Natural killer cell treated with Interleukin-12 subunit alpha and Interleukin-12 subunit beta and Interleukin-15 and Interleukin-18, amount 100 ng/mL, for 72 hours (primary cell): ENCODE data around the gene TPD52L2. TPM values are rescaled to one million over a fixed set of nuclear protein-coding genes. Genes with fewer than 3 reads are reported as not detected.
"Not testable (repeated sequence)": the region's sequence is repeated elsewhere in the genome, so short reads cannot be mapped to it uniquely, and the experiment has no call there.

Experiments used
- ATAC-seq, 2 donors: fragments of 150-1000 bp; cut with Tn5 transposase in 1 of 2; sonication (Bioruptor Pico), chemical (Tn5 transposase) in 1 of 2; 2 replicates each; pipeline ENCODE4 v1.10.0; 2021
- DNase-seq: peaks from one replicate; pipeline ENCODE4 v3.0.0; 2022; ENCODE audit warnings: low spot score
- H3K27ac Mint-ChIP-seq, 2 donors: 1 replicate in 1 of 2; 2 replicates in 1 of 2; pipeline ENCODE4 v1.8.0; 2022; ENCODE audit warnings: mixed read lengths in 2 of 2, mild to moderate bottlenecking in 1 of 2, moderate library complexity in 1 of 2
- H3K27me3 Mint-ChIP-seq, 2 donors: 1 replicate in 1 of 2; 2 replicates in 1 of 2; pipeline ENCODE4 v1.8.0; 2022; ENCODE audit warnings: mixed read lengths in 2 of 2
- H3K36me3 Mint-ChIP-seq: one replicate; pipeline ENCODE4 v1.8.0; 2022; ENCODE audit warnings: mixed read lengths
- H3K4me1 Mint-ChIP-seq, 2 donors: 1 replicate in 1 of 2; 2 replicates in 1 of 2; pipeline ENCODE4 v1.8.0; 2022; ENCODE audit warnings: low read depth in 2 of 2, mixed read lengths in 2 of 2, mild to moderate bottlenecking in 1 of 2
- H3K4me3 Mint-ChIP-seq: one replicate; pipeline ENCODE4 v1.8.0; 2022; ENCODE audit warnings: mixed read lengths
- H3K9me3 Mint-ChIP-seq: 2 replicates; pipeline ENCODE4 v1.8.0; 2022; ENCODE audit warnings: mixed read lengths
- total RNA-seq, 2 donors: library from RNA; stranded (reverse); gene quantifications; one replicate each; pipeline ENCODE4 v1.2.3, GENCODE V29; 2022

Gene TPD52L2
- total RNA-seq, 2 donors from 2014 or later: 48.8 to 60.0 TPM

GRCh38 chr20:63864545-63864977, 509 bp upstream of the TPD52L2 start:
- ATAC-seq (no peak), DNase-seq (no peak)
- Mint-ChIP-seq H3K4me1 (peaks cover 17 to 22% of the 10 kb centered on the region in 2 donors), H3K4me3 (peak overlapping the region; percentile 94), H3K9me3 (no peaks in the 10 kb centered on the region), H3K27me3 (no peaks in the 10 kb centered on the region), H3K36me3 (no peaks in the 10 kb centered on the region), H3K27ac (peak overlapping the region; percentile 92 to 94)

- not testable (repeated sequence) for DNase-seq, H3K9me3 Mint-ChIP-seq, H3K27ac Mint-ChIP-seq, ATAC-seq, H3K36me3 Mint-ChIP-seq, H3K27me3 Mint-ChIP-seq
- H3K4me1 Mint-ChIP-seq: peaks cover 17 to 22% of the 10 kb centered on the region in 2 donors
- H3K4me3 Mint-ChIP-seq: peak overlapping the region; percentile 94
Measured at GRCh38 chr20:63867042-63867441, 2.0 kb downstream of the TPD52L2 start.

- Mint-ChIP-seq H3K4me1 (peaks cover 14 to 21% of the 10 kb centered on the region in 2 donors), H3K9me3 (no peaks in the 10 kb centered on the region), H3K4me3 (no peak overlapping the region), H3K27ac (no peak overlapping the region), H3K36me3 (no peaks in the 10 kb centered on the region), H3K27me3 (no peaks in the 10 kb centered on the region)
- DNase-seq: no peak
- no peak for ATAC-seq
Measured at GRCh38 chr20:63868264-63868663, 3.2 kb downstream of the TPD52L2 start.

- Mint-ChIP-seq H3K27me3 (no peaks in the 10 kb centered on the region), H3K36me3 (peaks cover 8% of the 10 kb centered on the region), H3K4me1 (peaks cover 5 to 7% of the 10 kb centered on the region in 2 donors), H3K9me3 (no peaks in the 10 kb centered on the region), H3K27ac (peak overlapping the region; percentile 73 to 75), H3K4me3 (peak overlapping the region; percentile 40)
- ATAC-seq (peak; percentile 84 to 91), DNase-seq (no peak)
Measured at GRCh38 chr20:63873477-63873971, 8.5 kb downstream of the TPD52L2 start.

GRCh38 chr20:63874241-63874640, 9.2 kb downstream of the TPD52L2 start:
- not testable (repeated sequence) for H3K27ac Mint-ChIP-seq, H3K36me3 Mint-ChIP-seq, DNase-seq, H3K4me1 Mint-ChIP-seq, ATAC-seq, H3K4me3 Mint-ChIP-seq, H3K9me3 Mint-ChIP-seq, H3K27me3 Mint-ChIP-seq

GRCh38 chr20:63876489-63877036, 11.5 kb downstream of the TPD52L2 start:
- H3K4me3 Mint-ChIP-seq: no peak overlapping the region
- peaks cover 5 to 7% of the 10 kb centered on the region in 2 donors for H3K4me1 Mint-ChIP-seq
- H3K27ac Mint-ChIP-seq: no peak overlapping the region
- ATAC-seq (no peak), DNase-seq (no peak)
- H3K27me3 Mint-ChIP-seq: no peaks in the 10 kb centered on the region
- peaks cover 8% of the 10 kb centered on the region for H3K36me3 Mint-ChIP-seq
- H3K9me3 Mint-ChIP-seq: no peaks in the 10 kb centered on the region

GRCh38 chr20:63877755-63878470, 12.8 kb downstream of the TPD52L2 start:
- no peaks in the 10 kb centered on the region for H3K9me3 Mint-ChIP-seq
- no peak for DNase-seq
- H3K27me3 Mint-ChIP-seq: no peaks in the 10 kb centered on the region
- H3K4me3 Mint-ChIP-seq: no peak overlapping the region
- H3K36me3 Mint-ChIP-seq: peaks cover 8% of the 10 kb centered on the region
- no peak overlapping the region for H3K27ac Mint-ChIP-seq
- no peak for ATAC-seq
- peaks cover 7 to 8% of the 10 kb centered on the region in 2 donors for H3K4me1 Mint-ChIP-seq

- Mint-ChIP-seq H3K4me3 (no peak overlapping the region), H3K27me3 (no peaks in the 10 kb centered on the region), H3K9me3 (no peaks in the 10 kb centered on the region), H3K4me1 (peaks cover 0 to 7% of the 10 kb centered on the region in 2 donors), H3K27ac (no peak overlapping the region), H3K36me3 (peaks cover 8% of the 10 kb centered on the region)
- ATAC-seq: no peak
- DNase-seq: no peak
Measured at GRCh38 chr20:63878899-63879663, 14.0 kb downstream of the TPD52L2 start.

GRCh38 chr20:63880901-63881300, 15.8 kb downstream of the TPD52L2 start:
- H3K9me3 Mint-ChIP-seq, H3K36me3 Mint-ChIP-seq, H3K4me3 Mint-ChIP-seq, DNase-seq, H3K27ac Mint-ChIP-seq, ATAC-seq, H3K27me3 Mint-ChIP-seq: not testable (repeated sequence)
- peaks cover 6 to 13% of the 10 kb centered on the region in 2 donors for H3K4me1 Mint-ChIP-seq

- H3K27me3 Mint-ChIP-seq: no peaks in the 10 kb centered on the region
- H3K27ac Mint-ChIP-seq: no peak overlapping the region
- DNase-seq (no peak), ATAC-seq (no peak)
- H3K9me3 Mint-ChIP-seq: no peaks in the 10 kb centered on the region
- no peak overlapping the region for H3K4me3 Mint-ChIP-seq
- H3K36me3 Mint-ChIP-seq: no peaks in the 10 kb centered on the region
- H3K4me1 Mint-ChIP-seq: peaks cover 6 to 13% of the 10 kb centered on the region in 2 donors
Measured at GRCh38 chr20:63881451-63882226, 16.6 kb downstream of the TPD52L2 start.

- ATAC-seq: no peak
- Mint-ChIP-seq H3K9me3 (no peaks in the 10 kb centered on the region), H3K4me1 (peaks cover 6 to 13% of the 10 kb centered on the region in 2 donors), H3K36me3 (no peaks in the 10 kb centered on the region), H3K4me3 (no peak overlapping the region), H3K27ac (no peak overlapping the region), H3K27me3 (no peaks in the 10 kb centered on the region)
- DNase-seq: no peak
Measured at GRCh38 chr20:63882257-63883200, 17.5 kb downstream of the TPD52L2 start.

- Mint-ChIP-seq H3K9me3 (no peaks in the 10 kb centered on the region), H3K4me1 (peaks cover 6 to 13% of the 10 kb centered on the region in 2 donors), H3K27ac (no peak overlapping the region), H3K36me3 (no peaks in the 10 kb centered on the region), H3K27me3 (no peaks in the 10 kb centered on the region), H3K4me3 (no peak overlapping the region)
- ATAC-seq (no peak), DNase-seq (no peak)
Measured at GRCh38 chr20:63883201-63883593, 18.1 kb downstream of the TPD52L2 start.
